PC-9 (cell line): Measurements from ENCODE around the gene TMEM238.

Experiments used
- CTCF ChIP-seq: fragments of 200-600 bp; sonication (generic); conservative IDR thresholded peaks from 2 replicates; pipeline ENCODE4 v1.6.1; 2017; ENCODE audit warnings: mixed run types, antibody characterized with exemption, mild to moderate bottlenecking, moderate library complexity
- EZH2 ChIP-seq: fragments of 200-600 bp; sonication (generic); IDR thresholded peaks from 2 replicates; pipeline ENCODE4 v1.8.0; 2017; ENCODE audit warnings: antibody characterized with exemption, low read depth

- TF ChIP-seq CTCF: no peak
- TF ChIP-seq EZH2: no peak
These were observed 11.6 kb downstream of the TMEM238 start for GRCh38 chr19:55372316-55373081.
